Smooth muscle cell (in vitro differentiated cells): ENCODE results near the gene C8G. TPM values are rescaled to one million over a fixed set of nuclear protein-coding genes. Genes with fewer than 3 reads are reported as not detected.

ENCODE experiments used
- DNase-seq: peaks from one replicate; lab custom pipeline; 2025; ENCODE audit not compliant: unreplicated experiment; lab: John Stamatoyannopoulos, UW
- H2AFZ ChIP-seq: fragments of 200-600 bp; sonication (generic); 2 replicates; pipeline ENCODE4 v1.6.0; 2016; ENCODE audit warnings: antibody characterized with exemption, low read depth, mild to moderate bottlenecking
- H3F3A ChIP-seq: fragments of 200-600 bp; sonication (generic); 2 replicates; pipeline ENCODE4 v1.6.0; 2017; ENCODE audit warnings: antibody characterized with exemption, low read depth
- H3K27ac ChIP-seq: fragments of 200-600 bp; sonication (generic); 2 replicates; pipeline ENCODE4 v1.5.1; 2016; ENCODE audit warnings: low read depth, mild to moderate bottlenecking
- H3K27me3 ChIP-seq: fragments of 200-600 bp; sonication (generic); 2 replicates; pipeline ENCODE4 v1.6.1; 2016; ENCODE audit warnings: low read depth, mild to moderate bottlenecking
- H3K36me3 ChIP-seq: fragments of 200-600 bp; sonication (generic); 2 replicates; pipeline ENCODE4 v1.5.1; 2016; ENCODE audit warnings: low read depth
- H3K4me1 ChIP-seq: fragments of 200-600 bp; sonication (generic); 2 replicates; pipeline ENCODE4 v1.5.1; 2016; ENCODE audit warnings: low read depth
- H3K4me2 ChIP-seq: fragments of 200-600 bp; sonication (generic); 2 replicates; pipeline ENCODE4 v1.6.0; 2016; ENCODE audit warnings: mild to moderate bottlenecking
- H3K4me3 ChIP-seq: fragments of 200-600 bp; sonication (generic); 2 replicates; pipeline ENCODE4 v1.5.1; 2016; ENCODE audit warnings: mild to moderate bottlenecking
- H3K79me2 ChIP-seq: fragments of 200-600 bp; sonication (generic); 2 replicates; pipeline ENCODE4 v1.6.0; 2016; ENCODE audit warnings: low read depth, mild to moderate bottlenecking
- H3K9ac ChIP-seq: fragments of 200-600 bp; sonication (generic); 2 replicates; pipeline ENCODE4 v1.6.0; 2016; ENCODE audit warnings: low read depth
- H3K9me3 ChIP-seq: fragments of 200-600 bp; sonication (generic); replicated peaks from 2 replicates; pipeline ENCODE4 v1.5.1; 2016; ENCODE audit warnings: low read depth
- H4K20me1 ChIP-seq: fragments of 200-600 bp; sonication (generic); 2 replicates; pipeline ENCODE4 v1.6.0; 2016; ENCODE audit warnings: low read depth
- CTCF ChIP-seq: fragments of 200-600 bp; sonication (generic); IDR thresholded peaks from 2 replicates; pipeline ENCODE4 v1.5.1; 2017; ENCODE audit warnings: borderline replicate concordance, mild to moderate bottlenecking, antibody characterized with exemption; ENCODE audit not compliant: insufficient read depth, poor library complexity, severe bottlenecking
- WGBS: methylation state at CpG from one replicate; pipeline ENCODE4 v1.1.7; 2016; ENCODE audit warnings: low lambda C conversion rate; 5-methylcytosine and 5-hydroxymethylcytosine counted together
- polyA plus RNA-seq: library from polyadenylated mRNA; unstranded; fragments of >200 nt; fragmentation: Nextera tagmentation; extraction: Ambion mirVana; gene quantifications from 2 replicates; pipeline ENCODE4 v1.2.1, GENCODE V29; 2016
- total RNA-seq: library from RNA; depleted of rRNA; stranded (reverse); fragments of >200 nt; gene quantifications from 2 replicates; pipeline ENCODE4 v1.2.3, GENCODE V29; 2014

Gene C8G
- total RNA-seq = not detected in 2 replicates
- 1.4 TPM in 1 of 2 replicates, not detected in the other for polyA plus RNA-seq

- Histone ChIP-seq H3K4me2 (peak within 1 kb of the TSS; percentile 98), H3K79me2 (peaks cover 21% of the 10 kb centered on the region), H3K27ac (peak within 1 kb of the TSS; percentile 82), H3K4me3 (peak within 1 kb of the TSS; percentile 93), H2AFZ (no peak within 1 kb of the TSS), H3F3A (no peaks in the 10 kb centered on the region), H3K27me3 (no peaks in the 10 kb centered on the region), H3K4me1 (no peaks in the 10 kb centered on the region), H4K20me1 (peaks cover 19% of the 10 kb centered on the region), H3K36me3 (no peaks in the 10 kb centered on the region), H3K9ac (peak within 1 kb of the TSS; percentile 89), H3K9me3 (no peaks in the 10 kb centered on the region)
- peak; percentile 96 for TF ChIP-seq CTCF
- peak; percentile 86 for DNase-seq
- 13% methylated on average over 34 of the region's 74 CpGs for WGBS
Measured at GRCh38 chr9:136944519-136945332, at the start of gene C8G, which contains the start of gene FBXW5. Gene C8G, plus strand, starts transcription at chr9:136945243. Its CDS starts 78 bp downstream, at chr9:136945321. Gene FBXW5, minus strand, starts transcription at chr9:136944738. Its CDS starts 655 bp downstream, at chr9:136944083.

GRCh38 chr9:136896027-136896426 is 49.0 kb upstream of the C8G start:
- peaks cover 58% of the 10 kb centered on the region for H4K20me1 ChIP-seq
- peaks cover 49% of the 10 kb centered on the region for H3K79me2 ChIP-seq
- H3K36me3 ChIP-seq = no peaks in the 10 kb centered on the region
- no peak for DNase-seq
- H3K27me3 ChIP-seq = no peaks in the 10 kb centered on the region
- no peaks in the 10 kb centered on the region for H3K9me3 ChIP-seq
- no peak overlapping the region for H2AFZ ChIP-seq
- H3K9ac ChIP-seq = no peak overlapping the region
- no peak overlapping the region for H3K27ac ChIP-seq
- no peak for TF ChIP-seq CTCF
- no peak overlapping the region for H3K4me3 ChIP-seq
- 88% methylated on average over 11 of the region's 11 CpGs for WGBS
- no peak overlapping the region for H3K4me2 ChIP-seq
- no peaks in the 10 kb centered on the region for H3K4me1 ChIP-seq
- no peaks in the 10 kb centered on the region for H3F3A ChIP-seq

GRCh38 chr9:136898483-136899100 is 46.5 kb upstream of the C8G start:
- H3K4me2 ChIP-seq = no peak overlapping the region
- H3F3A ChIP-seq = no peaks in the 10 kb centered on the region
- no peak overlapping the region for H3K27ac ChIP-seq
- no peak overlapping the region for H2AFZ ChIP-seq
- WGBS = 96% methylated on average over 21 of the region's 21 CpGs
- DNase-seq = no peak
- peaks cover 39% of the 10 kb centered on the region for H4K20me1 ChIP-seq
- no peaks in the 10 kb centered on the region for H3K36me3 ChIP-seq
- H3K9me3 ChIP-seq = no peaks in the 10 kb centered on the region
- H3K9ac ChIP-seq = no peak overlapping the region
- H3K27me3 ChIP-seq = no peaks in the 10 kb centered on the region
- H3K4me3 ChIP-seq = no peak overlapping the region
- peaks cover 25% of the 10 kb centered on the region for H3K79me2 ChIP-seq
- H3K4me1 ChIP-seq = peaks cover 4% of the 10 kb centered on the region
- TF ChIP-seq CTCF = no peak
